IPS-15b (cell line): Measurements from ENCODE around the gene AKAP1.

ENCODE experiments used
- H3K27me3 ChIP-seq: one replicate; pipeline ENCODE4 v1.6.1; 2013; ENCODE audit warnings: low read length; ENCODE audit not compliant: control insufficient read depth, insufficient read depth
- H3K36me3 ChIP-seq: one replicate; pipeline ENCODE4 v1.6.1; 2013; ENCODE audit warnings: low read length; ENCODE audit not compliant: control insufficient read depth, insufficient read depth
- H3K4me1 ChIP-seq: one replicate; pipeline ENCODE4 v1.6.1; 2013; ENCODE audit warnings: mild to moderate bottlenecking, low read length; ENCODE audit not compliant: control insufficient read depth, insufficient read depth
- H3K4me3 ChIP-seq: one replicate; pipeline ENCODE4 v1.5.1; 2013; ENCODE audit warnings: low read depth, low read length
- H3K9ac ChIP-seq: one replicate; pipeline ENCODE4 v1.6.1; 2013; ENCODE audit warnings: low read depth, mild to moderate bottlenecking, low read length
- H3K9me3 ChIP-seq: one replicate; pipeline ENCODE4 v1.6.1; 2013; ENCODE audit warnings: mild to moderate bottlenecking, low read length; ENCODE audit not compliant: control insufficient read depth, insufficient read depth

Gene AKAP1

DNA sequence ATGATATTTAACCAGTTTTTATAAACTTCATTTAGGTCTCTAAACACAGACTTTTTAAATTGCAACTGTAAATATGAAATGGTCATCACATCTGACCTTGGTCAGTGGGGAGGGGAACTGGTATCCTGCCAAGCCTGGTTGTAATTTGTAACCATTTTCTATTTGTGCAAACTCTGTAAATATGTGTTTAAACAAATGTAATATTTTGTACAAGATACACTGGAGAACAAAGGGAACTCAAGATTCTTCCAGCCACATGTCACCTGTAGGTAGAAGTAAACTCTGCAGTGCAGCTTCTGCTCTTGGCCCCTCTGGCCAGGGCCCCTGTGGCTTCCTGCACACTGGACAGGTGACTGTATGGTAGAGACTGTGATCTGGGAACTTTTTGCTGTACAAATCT lies 35.8 kb downstream of the AKAP1 start:
- Histone ChIP-seq H3K9ac (no peak overlapping the region), H3K27me3 (no peaks in the 10 kb centered on the region), H3K9me3 (no peaks in the 10 kb centered on the region), H3K36me3 (peaks cover 62% of the 10 kb centered on the region), H3K4me1 (no peaks in the 10 kb centered on the region), H3K4me3 (no peak overlapping the region)

DNA sequence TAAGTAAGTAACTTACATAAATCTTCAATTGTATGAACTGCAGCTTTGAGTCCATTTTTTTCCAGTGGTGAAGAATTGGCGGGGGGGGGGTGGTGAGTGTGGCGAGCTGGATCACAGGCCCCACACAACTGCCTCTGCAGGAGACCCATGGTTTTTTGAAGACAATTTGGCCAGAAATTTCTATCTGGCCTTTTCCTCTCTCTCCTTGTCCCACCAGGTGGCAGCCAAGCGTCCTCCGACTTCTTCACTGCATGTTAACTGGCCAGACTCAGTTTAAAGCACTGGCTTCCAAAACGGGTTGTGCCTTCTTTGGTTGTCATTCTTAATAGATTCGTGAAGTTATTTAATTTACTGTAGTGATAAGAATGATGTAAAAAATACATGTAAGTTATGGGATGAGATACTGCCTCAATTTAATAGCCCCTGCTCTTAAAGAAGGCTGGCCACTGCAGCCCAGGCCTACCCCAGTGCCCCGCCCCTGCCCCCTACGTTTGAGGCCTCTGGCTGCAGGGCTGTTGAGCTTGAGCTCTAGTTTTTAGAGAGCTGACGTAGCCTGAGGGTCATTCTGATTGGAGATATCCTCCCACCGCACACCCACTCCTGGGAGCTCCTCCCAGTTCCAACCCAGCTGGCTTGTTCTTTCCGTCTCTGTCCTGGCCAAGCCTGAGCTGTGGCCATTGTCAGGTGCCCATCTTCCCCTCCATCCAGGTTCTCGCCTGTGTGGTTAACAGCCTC lies 36.4 kb downstream of the AKAP1 start:
- H3K4me1 ChIP-seq: no peaks in the 10 kb centered on the region
- H3K4me3 ChIP-seq: no peak overlapping the region
- H3K36me3 ChIP-seq: peaks cover 55% of the 10 kb centered on the region
- no peak overlapping the region for H3K9ac ChIP-seq
- H3K27me3 ChIP-seq: no peaks in the 10 kb centered on the region
- no peaks in the 10 kb centered on the region for H3K9me3 ChIP-seq

DNA sequence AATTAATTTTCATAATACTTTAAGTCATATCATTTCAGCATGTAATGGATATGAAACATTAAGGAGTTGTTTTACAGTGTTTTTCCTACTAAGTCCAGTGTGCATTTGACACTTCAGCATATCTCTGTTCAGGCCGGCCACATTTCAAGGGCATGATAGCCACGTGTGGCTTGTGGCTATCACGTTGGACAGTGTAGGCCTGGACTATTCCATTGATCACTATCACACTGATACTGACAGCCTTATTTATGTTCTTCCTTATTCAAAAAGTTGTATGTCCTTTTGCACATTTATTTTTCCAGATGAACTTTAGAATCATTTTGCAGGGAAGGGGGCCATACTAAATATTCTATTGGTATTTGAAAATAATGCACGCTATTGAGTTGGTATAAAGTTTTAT lies 39.0 kb downstream of the AKAP1 start:
- no peak overlapping the region for H3K9ac ChIP-seq
- no peaks in the 10 kb centered on the region for H3K4me1 ChIP-seq
- no peaks in the 10 kb centered on the region for H3K9me3 ChIP-seq
- peaks cover 29% of the 10 kb centered on the region for H3K36me3 ChIP-seq
- H3K27me3 ChIP-seq: no peaks in the 10 kb centered on the region
- H3K4me3 ChIP-seq: no peak overlapping the region

DNA sequence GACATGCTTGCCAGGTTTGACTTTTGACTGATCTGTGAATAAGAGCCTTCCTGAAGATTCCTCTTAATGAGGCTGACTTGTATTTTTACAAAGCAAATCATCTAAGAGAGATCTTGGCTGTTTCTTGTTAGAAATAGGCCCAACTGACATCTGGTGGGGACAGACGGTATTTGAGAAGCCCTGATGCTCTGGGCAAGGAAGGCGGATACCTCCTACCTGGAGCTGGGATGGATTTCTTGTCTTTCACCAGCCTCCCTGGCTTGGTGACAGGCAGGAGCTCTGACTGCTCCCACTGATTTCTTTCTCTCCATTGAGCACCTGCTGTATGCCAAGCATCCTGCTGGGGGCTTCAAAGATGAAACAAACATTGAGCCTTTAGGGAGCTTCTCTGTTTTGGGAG lies 40.4 kb downstream of the AKAP1 start:
- Histone ChIP-seq H3K36me3 (peaks cover 22% of the 10 kb centered on the region), H3K9me3 (no peaks in the 10 kb centered on the region), H3K27me3 (no peaks in the 10 kb centered on the region), H3K9ac (no peak overlapping the region), H3K4me1 (no peaks in the 10 kb centered on the region), H3K4me3 (no peak overlapping the region)

DNA sequence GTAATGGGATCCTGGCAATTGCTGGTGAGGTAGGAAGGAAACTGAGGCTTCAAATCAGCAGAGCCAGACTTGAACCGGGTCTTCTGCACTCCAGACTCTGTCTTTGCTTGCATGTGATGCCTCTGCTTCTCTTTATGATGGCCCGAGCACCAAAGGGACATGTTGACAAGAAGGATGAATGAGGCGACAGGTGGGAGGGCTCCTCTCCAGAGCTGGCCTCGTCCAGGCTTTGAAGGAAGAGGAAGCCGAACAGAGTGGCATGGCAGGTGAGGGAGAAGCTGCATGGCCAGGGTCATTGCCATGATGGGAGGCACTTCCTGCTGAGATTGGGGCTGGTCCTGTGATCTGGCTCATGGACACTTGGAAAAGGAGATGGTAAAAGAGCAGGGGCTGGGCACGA lies 40.8 kb downstream of the AKAP1 start:
- no peak overlapping the region for H3K9ac ChIP-seq
- H3K9me3 ChIP-seq: no peaks in the 10 kb centered on the region
- H3K36me3 ChIP-seq: peaks cover 20% of the 10 kb centered on the region
- no peak overlapping the region for H3K4me3 ChIP-seq
- H3K4me1 ChIP-seq: no peaks in the 10 kb centered on the region
- H3K27me3 ChIP-seq: no peaks in the 10 kb centered on the region

DNA sequence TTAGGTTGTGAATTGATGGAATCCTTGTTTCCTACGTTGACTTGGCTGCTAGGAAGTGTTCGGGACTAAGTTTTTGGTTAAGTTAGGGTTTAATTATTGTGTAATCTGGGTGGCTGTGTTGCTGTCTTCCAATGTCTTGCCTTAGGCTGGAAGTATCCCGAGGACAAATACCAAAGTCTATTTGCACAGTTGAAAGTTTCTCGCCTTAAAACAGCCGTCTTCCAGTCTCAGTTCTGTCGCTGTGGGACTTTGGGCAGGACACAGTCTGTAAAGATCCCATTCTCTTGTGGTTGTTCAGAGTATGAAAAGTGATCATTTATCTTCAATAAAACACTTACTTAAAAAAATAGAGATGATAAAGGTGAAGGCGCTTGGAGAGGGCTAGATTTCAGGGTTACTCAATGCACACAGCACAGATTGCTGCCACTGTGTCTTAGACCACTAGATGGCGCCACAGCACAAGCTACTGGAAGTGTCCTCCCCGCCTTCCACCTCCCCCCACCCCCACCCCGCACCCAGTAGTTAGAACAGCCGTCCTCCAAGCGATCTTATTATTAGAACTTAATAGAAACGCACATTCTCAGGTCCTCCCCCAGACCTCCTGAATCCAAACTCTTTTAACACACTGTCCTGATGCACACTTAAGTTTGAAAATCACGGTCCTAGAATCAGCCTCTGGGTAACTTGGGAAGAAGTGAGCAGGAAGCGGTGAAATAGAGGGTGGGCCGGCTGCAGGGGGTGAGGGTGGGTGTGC lies 45.8 kb downstream of the AKAP1 start:
- H3K4me1 ChIP-seq: peaks cover 7% of the 10 kb centered on the region
- no peaks in the 10 kb centered on the region for H3K9me3 ChIP-seq
- no peak overlapping the region for H3K9ac ChIP-seq
- no peak overlapping the region for H3K4me3 ChIP-seq
- no peaks in the 10 kb centered on the region for H3K27me3 ChIP-seq
- no peaks in the 10 kb centered on the region for H3K36me3 ChIP-seq

DNA sequence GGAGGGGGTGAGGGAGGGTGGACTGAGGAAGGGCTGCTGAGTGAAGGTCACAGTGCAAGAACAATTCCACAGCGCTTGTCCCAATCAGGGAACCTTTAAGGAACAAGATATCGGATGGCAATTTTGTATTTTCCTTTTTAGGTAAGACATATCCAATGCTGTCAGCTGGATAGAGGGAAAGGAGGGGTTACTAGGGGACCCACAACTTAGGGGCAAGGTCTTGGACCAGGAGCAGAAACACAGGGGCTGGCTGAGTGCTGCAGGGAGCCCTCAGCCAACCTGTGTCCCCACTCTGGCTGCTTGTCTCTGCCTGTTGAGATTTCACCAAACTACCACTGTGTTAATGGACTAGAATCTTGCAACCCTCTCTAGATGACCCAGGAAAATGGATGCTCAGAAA lies 47.6 kb downstream of the AKAP1 start:
- Histone ChIP-seq H3K4me1 (peaks cover 10% of the 10 kb centered on the region), H3K36me3 (no peaks in the 10 kb centered on the region), H3K27me3 (no peaks in the 10 kb centered on the region), H3K9me3 (no peaks in the 10 kb centered on the region), H3K4me3 (no peak overlapping the region), H3K9ac (no peak overlapping the region)

DNA sequence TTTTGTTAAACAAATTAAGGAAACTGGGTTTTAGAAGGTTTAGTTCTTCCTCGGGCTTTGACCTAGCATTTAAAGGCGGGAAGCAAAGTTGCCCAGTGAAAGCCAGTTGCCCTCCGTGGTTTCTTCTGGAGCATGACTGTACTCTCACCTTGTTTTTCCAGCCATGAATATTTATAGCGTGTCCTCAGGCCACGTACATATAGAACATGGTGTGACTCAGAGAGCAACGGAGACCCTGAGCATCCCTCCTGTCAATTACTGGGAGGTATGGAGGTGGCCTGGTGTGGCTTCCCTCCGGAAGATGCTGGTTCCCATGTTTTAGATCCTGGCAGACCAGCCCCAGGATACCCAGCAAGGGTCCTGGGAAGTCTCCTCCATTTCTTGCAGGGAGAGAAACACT lies 48.4 kb downstream of the AKAP1 start:
- H3K9ac ChIP-seq: no peak overlapping the region
- no peaks in the 10 kb centered on the region for H3K9me3 ChIP-seq
- H3K4me3 ChIP-seq: no peak overlapping the region
- H3K4me1 ChIP-seq: peaks cover 10% of the 10 kb centered on the region
- H3K36me3 ChIP-seq: no peaks in the 10 kb centered on the region
- H3K27me3 ChIP-seq: no peaks in the 10 kb centered on the region

DNA sequence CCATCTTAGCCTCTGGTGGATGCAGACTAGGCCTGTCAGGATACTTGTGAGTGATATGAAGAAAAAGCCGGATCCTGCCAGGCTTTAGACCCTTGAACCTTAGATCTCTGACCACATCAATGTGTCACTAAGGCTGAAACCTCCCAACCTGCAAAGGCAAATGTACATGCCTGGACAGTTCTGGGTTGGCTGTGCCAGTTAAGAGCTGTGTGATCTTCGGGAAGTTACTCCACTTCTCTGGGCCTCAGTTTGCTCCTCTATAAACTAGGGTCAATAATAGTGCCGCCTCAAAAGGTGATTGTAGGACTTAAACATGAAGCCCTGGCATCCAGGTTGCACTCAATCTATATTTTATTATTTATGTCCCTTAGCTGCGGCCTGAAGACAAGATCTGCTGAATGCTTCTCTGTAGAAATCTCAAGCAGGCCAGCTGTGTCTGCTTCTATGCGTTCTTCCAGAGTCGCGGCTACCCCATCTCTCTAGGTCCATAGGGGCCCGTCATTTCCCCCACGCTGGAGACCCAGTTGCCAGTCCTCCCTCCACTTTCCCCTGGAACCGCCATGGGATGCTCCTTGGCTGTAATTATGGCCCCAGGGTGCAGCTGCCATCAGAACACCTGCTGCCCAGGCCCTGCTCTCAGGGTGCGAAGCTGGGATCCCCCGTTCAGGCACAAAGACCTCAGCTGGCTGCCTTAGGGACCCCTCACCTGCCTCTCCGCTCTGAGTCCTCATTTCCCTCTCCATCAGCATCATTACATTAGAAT lies 50.2 kb downstream of the AKAP1 start:
- Histone ChIP-seq H3K27me3 (no peaks in the 10 kb centered on the region), H3K36me3 (no peaks in the 10 kb centered on the region), H3K9ac (no peak overlapping the region), H3K4me1 (peaks cover 10% of the 10 kb centered on the region), H3K9me3 (no peaks in the 10 kb centered on the region), H3K4me3 (no peak overlapping the region)

DNA sequence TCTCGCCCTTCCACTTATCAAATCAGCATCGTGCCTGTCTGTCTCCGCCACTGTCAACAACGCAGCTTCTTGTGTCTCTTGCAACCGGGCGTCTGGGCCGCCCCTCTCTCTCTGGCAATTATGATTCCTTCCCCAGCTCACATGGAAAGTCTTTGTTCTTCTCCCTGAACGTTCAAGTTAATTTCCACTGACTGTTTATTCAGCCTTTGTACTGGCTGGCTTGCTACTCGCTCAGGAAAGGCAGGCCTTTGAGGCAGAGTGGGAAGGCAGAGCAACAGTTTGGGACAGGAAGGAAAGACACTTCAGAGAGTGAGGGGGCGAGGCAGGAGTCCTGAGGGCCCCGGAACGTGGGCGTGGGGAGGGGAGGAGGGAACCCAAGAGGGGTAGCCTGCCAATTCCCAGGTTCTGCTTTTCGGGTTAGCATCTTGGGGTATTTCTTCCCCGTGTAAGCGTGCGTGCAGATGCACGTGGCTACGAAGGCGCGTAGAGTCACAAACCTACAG lies 50.8 kb downstream of the AKAP1 start:
- H3K36me3 ChIP-seq: no peaks in the 10 kb centered on the region
- no peak overlapping the region for H3K9ac ChIP-seq
- no peaks in the 10 kb centered on the region for H3K9me3 ChIP-seq
- H3K4me3 ChIP-seq: no peak overlapping the region
- no peaks in the 10 kb centered on the region for H3K27me3 ChIP-seq
- H3K4me1 ChIP-seq: peaks cover 10% of the 10 kb centered on the region

DNA sequence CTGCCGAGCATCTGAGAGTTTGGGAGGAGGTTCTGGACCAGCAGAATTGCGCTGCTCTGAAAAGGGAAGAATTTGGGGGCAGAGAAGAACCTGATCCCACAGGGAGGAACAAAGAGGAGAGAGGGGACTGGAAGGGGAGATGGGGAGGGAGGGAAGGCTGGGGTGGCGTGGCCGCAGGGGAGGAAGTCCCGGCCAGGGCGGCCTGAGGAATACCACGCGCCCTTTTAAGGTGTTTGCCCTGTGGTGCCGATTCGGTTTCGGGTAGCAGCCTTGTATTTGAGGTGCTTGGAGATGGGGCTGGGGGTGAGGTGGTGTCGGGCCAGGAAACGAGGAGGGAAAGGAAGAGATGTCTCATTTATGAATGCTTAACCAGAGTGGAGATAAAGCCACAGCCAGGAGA lies 51.3 kb downstream of the AKAP1 start:
- Histone ChIP-seq H3K4me3 (no peak overlapping the region), H3K4me1 (peaks cover 10% of the 10 kb centered on the region), H3K9me3 (no peaks in the 10 kb centered on the region), H3K9ac (no peak overlapping the region), H3K27me3 (no peaks in the 10 kb centered on the region), H3K36me3 (no peaks in the 10 kb centered on the region)
